HepG2 (cell line): ENCODE measurements around the gene TKFC. TPM values are rescaled to one million over a fixed set of nuclear protein-coding genes. Genes with fewer than 3 reads are reported as not detected.

Experiments used
- ATAC-seq: fragments of 200-7000 bp; cut with Tn5 transposase; 3 replicates; pipeline ENCODE4 v1.9.1; 2020; ENCODE audit warnings: mild to moderate bottlenecking, moderate library complexity
- BruUV-seq: library from RNA; stranded (reverse); fragments of 400-500 nt; replicated peaks from 2 replicates; lab custom pipeline; 2021; lab: Mats Ljungman, UMichigan
- CTCF ChIA-PET: fragments of 300-600 bp; formaldehyde crosslinking; extraction: SDS; loops from one replicate; lab custom pipeline; 2021; ENCODE audit warnings: low total read pairs, inconsistent platforms, low intra/inter-chr PET ratio; lab: Yijun Ruan, JAX
- POLR2A ChIA-PET: fragments of 350-600 bp; sonication (Branson Sonifier 250); formaldehyde crosslinking; loops from one replicate; lab custom pipeline; 2020; ENCODE audit warnings: antibody characterized with exemption, inconsistent platforms; lab: Yijun Ruan, JAX
- DNase-seq: peaks from one replicate; pipeline ENCODE4 v3.0.0-alpha.2; 2015; ENCODE audit warnings: low spot score
- FAIRE-seq: peaks from 3 replicates; lab custom pipeline; 2011; peaks lifted over from hg19 to GRCh38; lab: Jason Lieb, UNC
- H2AFZ ChIP-seq: one replicate; pipeline ENCODE4 v1.6.1; 2011; ENCODE audit warnings: low read length, inconsistent platforms
- H3K27ac ChIP-seq: fragments of 300-600 bp; 3 replicates; pipeline ENCODE4 v1.8.0; 2011; ENCODE audit warnings: mixed run types, mild to moderate bottlenecking, mixed read lengths, low read length, inconsistent platforms; ENCODE audit not compliant: insufficient read depth; ENCODE audit errors: extremely low read length
- H3K27me3 ChIP-seq, 2 experiments: fragments of 200-600 bp in 1 of 2; 2 replicates in 1 of 2; 3 replicates in 1 of 2; pipeline versions ENCODE4 v1.6.0 to v1.8.0; 2011; ENCODE audit warnings: low read length in 2 of 2, mild to moderate bottlenecking in 2 of 2, moderate library complexity in 2 of 2, inconsistent platforms in 1 of 2; ENCODE audit not compliant: insufficient read depth in 2 of 2, control insufficient read depth in 1 of 2
- H3K36me3 ChIP-seq, 2 experiments: fragments of 200-600 bp in 1 of 2; replicated peaks in 1 of 2; 2 replicates in 1 of 2; 3 replicates in 1 of 2; pipeline versions ENCODE4 v1.5.1 to v1.8.0; 2011; ENCODE audit warnings: low read length in 2 of 2, inconsistent platforms in 1 of 2; ENCODE audit not compliant: insufficient read depth in 2 of 2, control insufficient read depth in 1 of 2
- H3K4me1 ChIP-seq: 2 replicates; pipeline ENCODE4 v1.5.1; 2012; ENCODE audit warnings: low read length, inconsistent platforms; ENCODE audit not compliant: insufficient read depth
- H3K4me2 ChIP-seq: 2 replicates; pipeline ENCODE4 v1.6.0; 2011; ENCODE audit warnings: low read depth, low read length, inconsistent platforms
- H3K4me3 ChIP-seq, 3 experiments: fragments of 200-600 bp in 1 of 3; sonication (generic), shearing (Covaris generic) in 1 of 3; replicated peaks in 1 of 3; 2 replicates each; pipeline ENCODE4 v1.5.1; 2011 to 2016; ENCODE audit warnings: low read length in 3 of 3, inconsistent platforms in 2 of 3, low read depth in 2 of 3, mild to moderate bottlenecking in 2 of 3, control low read depth in 1 of 3, mixed read lengths in 1 of 3; ENCODE audit not compliant: insufficient read depth in 1 of 3
- H3K79me2 ChIP-seq: one replicate; pipeline ENCODE4 v1.6.1; 2011; ENCODE audit warnings: low read length, inconsistent platforms; ENCODE audit not compliant: insufficient read depth
- H3K9ac ChIP-seq: 2 replicates; pipeline ENCODE4 v1.6.0; 2011; ENCODE audit warnings: mild to moderate bottlenecking, low read depth, low read length, inconsistent platforms; ENCODE audit not compliant: insufficient read depth
- H3K9me3 ChIP-seq: 2 replicates; pipeline ENCODE4 v1.5.1; 2012; ENCODE audit warnings: mild to moderate bottlenecking, low read length
- H4K20me1 ChIP-seq: 2 replicates; pipeline ENCODE4 v1.6.0; 2011; ENCODE audit warnings: inconsistent platforms, mild to moderate bottlenecking, low read length, moderate library complexity; ENCODE audit not compliant: insufficient read depth
- BORCS8-MEF2B ChIP-seq: sonication (generic); formaldehyde crosslinking; IDR thresholded peaks from 2 replicates; pipeline ENCODE4 v1.8.0; 2022; ENCODE audit warnings: mild to moderate bottlenecking, missing genetic modification reagents
- EHMT2 ChIP-seq: fragments of 200-600 bp; sonication (generic); IDR thresholded peaks from 2 replicates; pipeline ENCODE4 v1.7.0; 2017; ENCODE audit warnings: antibody characterized with exemption, low read depth, low read length, borderline replicate concordance
- FOXO1 ChIP-seq: sonication (generic); formaldehyde crosslinking; IDR thresholded peaks from 2 replicates; pipeline ENCODE4 v1.4.0; 2020; ENCODE audit warnings: missing genetic modification reagents
- HMG20B ChIP-seq: conservative IDR thresholded peaks from 2 replicates; pipeline ENCODE4 v1.6.1; 2016; ENCODE audit warnings: missing genetic modification reagents, missing compliant biosample characterization
- JUNB ChIP-seq: sonication (generic); formaldehyde crosslinking; IDR thresholded peaks from 2 replicates; pipeline ENCODE4 v1.8.0; 2022; ENCODE audit warnings: missing genetic modification reagents, mild to moderate bottlenecking, borderline replicate concordance
- KDM2A ChIP-seq: sonication (generic); formaldehyde crosslinking; IDR thresholded peaks from 2 replicates; pipeline ENCODE4 v1.4.0; 2020; ENCODE audit warnings: low read depth, missing genetic modification reagents, borderline replicate concordance
- KDM6A ChIP-seq: IDR thresholded peaks from 2 replicates; pipeline ENCODE4 v1.6.1; 2016; ENCODE audit warnings: low read depth
- NAIF1 ChIP-seq: sonication (generic); formaldehyde crosslinking; IDR thresholded peaks from 2 replicates; pipeline ENCODE4 v1.5.0; 2020; ENCODE audit warnings: mild to moderate bottlenecking, missing genetic modification reagents, borderline replicate concordance
- ZBTB40 ChIP-seq, 2 experiments: fragments of 450-650 bp in 1 of 2; sonication (generic) in 1 of 2; formaldehyde crosslinking in 1 of 2; IDR thresholded peaks; 2 replicates each; pipeline versions ENCODE4 v1.6.1 to v1.8.0; 2016 to 2022; ENCODE audit warnings: antibody characterized with exemption in 1 of 2, mild to moderate bottlenecking in 1 of 2, missing genetic modification reagents in 1 of 2
- ZFP36L1 ChIP-seq: sonication (generic); formaldehyde crosslinking; IDR thresholded peaks from 2 replicates; pipeline ENCODE4 v1.8.0; 2022; ENCODE audit warnings: mild to moderate bottlenecking, missing genetic modification reagents, moderate library complexity
- ZMYM2 ChIP-seq: sonication (generic); formaldehyde crosslinking; IDR thresholded peaks from 2 replicates; pipeline ENCODE4 v1.8.0; 2022; ENCODE audit warnings: mild to moderate bottlenecking, missing genetic modification reagents
- ZNF10 ChIP-seq: sonication (generic); formaldehyde crosslinking; IDR thresholded peaks from 2 replicates; pipeline ENCODE4 v1.4.0; 2020; ENCODE audit warnings: mild to moderate bottlenecking, low read depth, missing genetic modification reagents, borderline replicate concordance
- ZNF234 ChIP-seq: sonication (generic); formaldehyde crosslinking; conservative IDR thresholded peaks from 2 replicates; pipeline ENCODE4 v1.5.1; 2020; ENCODE audit warnings: mild to moderate bottlenecking, missing genetic modification reagents
- ZNF619 ChIP-seq: sonication (generic); formaldehyde crosslinking; IDR thresholded peaks from 2 replicates; pipeline ENCODE4 v1.4.0; 2020; ENCODE audit warnings: mild to moderate bottlenecking, missing genetic modification reagents
- ZSCAN22 ChIP-seq: sonication (generic); formaldehyde crosslinking; IDR thresholded peaks from 2 replicates; pipeline ENCODE4 v1.4.0; 2020; ENCODE audit warnings: mild to moderate bottlenecking, missing genetic modification reagents
- ZSCAN9 ChIP-seq: IDR thresholded peaks from 2 replicates; pipeline ENCODE4 v1.6.1; 2016; ENCODE audit warnings: borderline replicate concordance
- WGBS: methylation state at CpG from one replicate; pipeline ENCODE4 v1.1.6; 2017; ENCODE audit warnings: low lambda C conversion rate; 5-methylcytosine and 5-hydroxymethylcytosine counted together
- in situ Hi-C: cut with HindIII; loops from 2 replicates; pipeline ENCODE4 v1.10.0; 2017; ENCODE audit warnings: low pct_unique_long_range_greater_than_20kb; ENCODE audit not compliant: extremely low pct_ligation_motif_present
- intact Hi-C: fragments of 100-400 bp; cut with micrococcal nuclease; formaldehyde crosslinking; loops from one replicate; pipeline ENCODE4 v1.10.0; 2022; ENCODE audit not compliant: unreplicated experiment
- polyA plus RNA-seq, 8 experiments: library from polyadenylated mRNA; depleted of rRNA in 3 of 8; stranded (reverse) in 7 of 8; unstranded in 1 of 8; fragments of >200 nt; fragmentation: Illumina TruSeq in 4 of 8; extraction: Trizol in 4 of 8; gene quantifications; 2 replicates each; pipeline versions ENCODE4 v1.2.1 to v1.2.3, GENCODE V29; 2011 to 2016; ENCODE audit warnings: low read depth in 4 of 8, missing spikeins in 1 of 8, mixed read lengths in 1 of 8; ENCODE audit not compliant: insufficient read depth in 1 of 8
- total RNA-seq, 5 experiments: library from RNA; depleted of rRNA; stranded (reverse); fragments of >200 nt; fragmentation: Illumina TruSeq; extraction: Trizol; gene quantifications; 2 replicates each; pipeline ENCODE4 v1.2.3, GENCODE V29; 2016; ENCODE audit warnings: low read depth in 1 of 5

Gene TKFC
- total and polyA plus RNA-seq, 2 of the 13 experiments (the other 11 are each of a cell fraction or from before 2014, with no cell fraction given), result 147 to 197 TPM

DNA sequence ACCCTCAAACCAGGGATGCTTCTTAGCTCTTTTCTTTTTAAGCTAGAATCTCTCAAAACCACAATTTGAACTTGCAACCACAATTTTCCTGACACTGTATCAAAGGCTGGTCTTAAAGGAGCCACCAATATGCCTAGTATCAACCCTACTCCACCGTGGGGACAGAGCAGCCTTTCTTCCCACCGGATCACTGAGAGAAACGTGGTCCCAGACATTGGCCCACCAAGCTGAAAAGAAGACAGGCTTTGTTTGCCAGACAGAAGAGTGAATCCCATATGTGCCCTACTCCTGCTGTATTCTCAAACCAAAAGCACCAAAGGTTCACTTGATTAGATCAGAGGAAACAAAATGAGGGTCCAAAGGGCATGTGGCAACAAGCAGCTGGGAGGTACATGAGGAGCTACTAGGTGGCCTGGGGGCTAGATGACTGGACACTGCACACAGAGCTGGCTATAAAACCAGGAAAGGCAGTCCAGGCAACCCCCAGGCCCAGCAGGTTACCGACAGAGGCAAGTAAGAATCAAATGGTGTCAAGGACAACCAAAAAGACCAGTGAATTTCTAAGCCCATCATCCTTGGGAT lies 34.3 kb upstream of the TKFC start:
- WGBS, result 7% methylated on average over 4 of the region's 4 CpGs
- ChIA-PET POLR2A (interaction anchor here (1.2 to 2.2 kb wide), 10 partner anchors 10 to 130 kb away, joined by 3 to 20 read pairs (median 4); partner anchors contain the start of genes CYB561A3, TMEM138 and TMEM216), CTCF (no interaction called here)
- peak overlapping the region; percentile 89 for H3K27ac ChIP-seq
- ATAC-seq (peak; percentile 55), DNase-seq (peak; percentile 96), FAIRE-seq (peak; percentile 90)
- BruUV-seq, result no TSS peak
- H3K4me1 ChIP-seq, result peaks cover 50% of the 10 kb centered on the region
- H3K27me3 ChIP-seq, result no peaks in the 10 kb centered on the region; a peak in 1 of 5 replicates
- H3K4me2 ChIP-seq, result peak overlapping the region; percentile 70
- peak overlapping the region in 1 of 3 experiments; percentile 31; a peak in 2 of 6 replicates for H3K4me3 ChIP-seq
- H4K20me1 ChIP-seq, result no peaks in the 10 kb centered on the region
- peaks cover 25 to 49% of the 10 kb centered on the region in 2 experiments; a peak in 4 of 5 replicates for H3K36me3 ChIP-seq
- H3K9ac ChIP-seq, result peak overlapping the region; percentile 60
- intact Hi-C loops (loop anchor here (2.0 kb wide), 1 partner anchor 36 kb away; no protein-coding TSS in a partner anchor), in situ Hi-C loops (no loop called here)
- no peak overlapping the region for H2AFZ ChIP-seq
- no peaks in the 10 kb centered on the region for H3K9me3 ChIP-seq
- H3K79me2 ChIP-seq, result peaks cover 17% of the 10 kb centered on the region
- TF ChIP-seq ZSCAN9 (CRISPR knock-in tag) (no peak; the same call in 1 of the 2 replicates), ZNF10 (CRISPR knock-in tag) (no peak), ZNF234 (CRISPR knock-in tag) (no peak), ZBTB40 (IDR thresholded peaks at IDR 0.05) (no peak), ZBTB40 (CRISPR knock-in tag; IDR thresholded peaks at IDR 0.05) (no peak), ZMYM2 (CRISPR knock-in tag) (no peak), KDM6A (CRISPR knock-in tag) (peak; percentile 84), HMG20B (CRISPR knock-in tag) (no peak), NAIF1 (peak; percentile 90; the same call in 1 of the 2 replicates), ZFP36L1 (CRISPR knock-in tag) (no peak), JUNB (CRISPR knock-in tag) (no peak), BORCS8-MEF2B (peak; percentile 61; the same call in 1 of the 2 replicates), ZSCAN22 (CRISPR knock-in tag) (no peak), ZNF619 (CRISPR knock-in tag) (no peak), FOXO1 (CRISPR knock-in tag) (peak; percentile 74; the same call in 1 of the 2 replicates), EHMT2 (no peak; the same call in 1 of the 2 replicates), KDM2A (CRISPR knock-in tag) (no peak; the same call in none of the 2 replicates)
